Lower leg skin (tissue), 4 donors: ENCODE measurements around the gene RPRD1B. TPM values are rescaled to one million over a fixed set of nuclear protein-coding genes. Genes with fewer than 3 reads are reported as not detected.

ENCODE experiments used
- DNase-seq, 2 donors: peaks; one replicate each; pipeline ENCODE4 v3.0.0-alpha.2; 2019; ENCODE audit warnings: low spot score in 2 of 2
- H3K4me3 ChIP-seq: fragments of 200-600 bp; sonication (generic); 2 replicates; pipeline ENCODE4 v1.5.1; 2017; ENCODE audit warnings: mild to moderate bottlenecking, low read depth; ENCODE audit not compliant: poor library complexity, severe bottlenecking
- POLR2A ChIP-seq, 2 donors: fragments of 450-650 bp; IDR thresholded peaks; one replicate each; pipeline ENCODE4 v1.6.1; 2016 to 2017; ENCODE audit warnings: antibody characterized with exemption in 2 of 2, mild to moderate bottlenecking in 1 of 2, moderate library complexity in 1 of 2
- WGBS, 2 donors: methylation state at CpG; one replicate each; pipeline ENCODE4 v1.1.5; 2018; 5-methylcytosine and 5-hydroxymethylcytosine counted together
- intact Hi-C: fragments of 100-400 bp; cut with DNase I; formaldehyde crosslinking; loops from one replicate; pipeline ENCODE4 v1.15.0; 2023; ENCODE audit warnings: low total_unique reads
- total RNA-seq, 4 donors: library from RNA; depleted of rRNA; stranded (reverse); fragments of >200 nt; gene quantifications; one replicate each; pipeline ENCODE4 v1.1.0, GENCODE V29; 2016
- TF ChIP-seq, protein P1 (sequence below), 3 donors: fragments of 450-650 bp; IDR thresholded peaks; one replicate each; pipeline ENCODE4 v1.5.1; 2016; ENCODE audit warnings: antibody characterized with exemption in 3 of 3, mild to moderate bottlenecking in 3 of 3, moderate library complexity in 2 of 3

Gene RPRD1B
- total RNA-seq, 4 donors from 2014 or later, result 16.3 to 37.5 (median 22.9) TPM

- H3K4me3 ChIP-seq, result no peak overlapping the region
- intact Hi-C loops, result no loop called here
- DNase-seq, result peak; percentile 19 to 29
- TF ChIP-seq, protein P1, sequence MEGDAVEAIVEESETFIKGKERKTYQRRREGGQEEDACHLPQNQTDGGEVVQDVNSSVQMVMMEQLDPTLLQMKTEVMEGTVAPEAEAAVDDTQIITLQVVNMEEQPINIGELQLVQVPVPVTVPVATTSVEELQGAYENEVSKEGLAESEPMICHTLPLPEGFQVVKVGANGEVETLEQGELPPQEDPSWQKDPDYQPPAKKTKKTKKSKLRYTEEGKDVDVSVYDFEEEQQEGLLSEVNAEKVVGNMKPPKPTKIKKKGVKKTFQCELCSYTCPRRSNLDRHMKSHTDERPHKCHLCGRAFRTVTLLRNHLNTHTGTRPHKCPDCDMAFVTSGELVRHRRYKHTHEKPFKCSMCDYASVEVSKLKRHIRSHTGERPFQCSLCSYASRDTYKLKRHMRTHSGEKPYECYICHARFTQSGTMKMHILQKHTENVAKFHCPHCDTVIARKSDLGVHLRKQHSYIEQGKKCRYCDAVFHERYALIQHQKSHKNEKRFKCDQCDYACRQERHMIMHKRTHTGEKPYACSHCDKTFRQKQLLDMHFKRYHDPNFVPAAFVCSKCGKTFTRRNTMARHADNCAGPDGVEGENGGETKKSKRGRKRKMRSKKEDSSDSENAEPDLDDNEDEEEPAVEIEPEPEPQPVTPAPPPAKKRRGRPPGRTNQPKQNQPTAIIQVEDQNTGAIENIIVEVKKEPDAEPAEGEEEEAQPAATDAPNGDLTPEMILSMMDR (IDR thresholded peaks at IDR 0.05), result no peak
- TF ChIP-seq POLR2A (IDR thresholded peaks at IDR 0.05), result no peak
- 58 to 66% methylated on average over 6 of the region's 6 CpGs for WGBS, 2 donors
These were observed 85.9 kb downstream of the RPRD1B start for GRCh38 chr20:38119446-38119845.

GRCh38 chr20:38120625-38120988 is 87.1 kb downstream of the RPRD1B start:
- 96 to 98% methylated on average over 4 of the region's 4 CpGs for WGBS, 2 donors
- TF ChIP-seq, protein P1 (IDR thresholded peaks at IDR 0.05), result no peak
- no peak for TF ChIP-seq POLR2A (IDR thresholded peaks at IDR 0.05)
- intact Hi-C loops, result no loop called here
- DNase-seq, result peak in 1 of 2 donors; percentile 34
- no peak overlapping the region for H3K4me3 ChIP-seq

DNA sequence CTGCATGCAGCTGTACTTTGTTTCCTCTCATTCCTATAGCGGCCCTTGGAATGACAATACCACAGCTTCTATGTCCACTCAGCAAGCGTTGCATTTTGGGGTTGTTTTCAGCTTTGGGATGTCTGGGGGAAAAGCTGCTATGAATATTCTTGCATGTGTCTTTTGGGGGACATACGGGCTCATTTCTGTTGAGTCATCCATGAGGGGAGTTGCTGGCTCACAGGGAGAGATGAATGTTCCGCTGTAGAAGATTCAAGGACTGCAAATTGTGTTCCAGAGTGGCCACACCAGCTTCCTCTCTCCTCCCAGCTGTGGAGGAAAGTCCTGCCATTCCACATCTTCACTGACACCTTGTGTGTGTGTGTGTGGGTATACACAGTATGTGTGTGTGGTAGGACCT is 88.2 kb downstream of the RPRD1B start:
- no peak overlapping the region for H3K4me3 ChIP-seq
- intact Hi-C loops, result no loop called here
- DNase-seq, result peak; percentile 5 to 9
- 84 to 95% methylated on average over 4 of the region's 4 CpGs for WGBS, 2 donors
- TF ChIP-seq, protein P1 (IDR thresholded peaks at IDR 0.05), result no peak
- no peak for TF ChIP-seq POLR2A (IDR thresholded peaks at IDR 0.05)

- WGBS, 2 donors, result 54 to 57% methylated on average over 4 of the region's 4 CpGs
- intact Hi-C loops, result no loop called here
- no peak for TF ChIP-seq POLR2A (IDR thresholded peaks at IDR 0.05)
- TF ChIP-seq, protein P1 (IDR thresholded peaks at IDR 0.05), result no peak
- peak; percentile 8 to 67 for DNase-seq
- H3K4me3 ChIP-seq, result no peak overlapping the region
These were observed 89.6 kb downstream of the RPRD1B start for GRCh38 chr20:38123021-38123587.

- peak in 1 of 2 donors; percentile 78 for DNase-seq
- 70 to 74% methylated on average over 18 of the region's 18 CpGs for WGBS, 2 donors
- no peak overlapping the region for H3K4me3 ChIP-seq
- intact Hi-C loops, result no loop called here
- TF ChIP-seq, protein P1 (IDR thresholded peaks at IDR 0.05), result no peak
- no peak for TF ChIP-seq POLR2A (IDR thresholded peaks at IDR 0.05)
These were observed 91.9 kb downstream of the RPRD1B start for GRCh38 chr20:38125157-38126056.
